Karpas-422 (cell line): ENCODE results near the gene TMEM108. TPM values are rescaled to one million over a fixed set of nuclear protein-coding genes. Genes with fewer than 3 reads are reported as not detected.

Experiments used
- DNase-seq: peaks from one replicate; pipeline ENCODE4 v3.0.0-alpha.2; 2015
- H2AFZ ChIP-seq: fragments of 200-600 bp; sonication (generic); 2 replicates; pipeline ENCODE4 v1.6.1; 2014; ENCODE audit warnings: antibody characterized with exemption, low read length, mixed read lengths
- H3K27ac ChIP-seq: fragments of 200-600 bp; sonication (generic); 2 replicates; pipeline ENCODE4 v1.5.1; 2014; ENCODE audit warnings: mild to moderate bottlenecking, low read length, moderate library complexity
- H3K27me3 ChIP-seq: fragments of 200-600 bp; sonication (generic); 2 replicates; pipeline ENCODE4 v1.6.1; 2014; ENCODE audit warnings: low read length, mixed read lengths
- H3K36me3 ChIP-seq: fragments of 200-600 bp; sonication (generic); 2 replicates; pipeline ENCODE4 v1.6.1; 2014; ENCODE audit warnings: low read length, mixed read lengths; ENCODE audit not compliant: insufficient read depth
- H3K4me1 ChIP-seq: fragments of 200-600 bp; sonication (generic); 2 replicates; pipeline ENCODE4 v1.6.1; 2014; ENCODE audit warnings: mild to moderate bottlenecking, low read length, mixed read lengths
- H3K4me2 ChIP-seq: fragments of 200-600 bp; sonication (generic); 2 replicates; pipeline ENCODE4 v1.6.1; 2014; ENCODE audit warnings: low read length, low read depth, mild to moderate bottlenecking; ENCODE audit not compliant: poor library complexity, severe bottlenecking
- H3K4me3 ChIP-seq: fragments of 200-600 bp; sonication (generic); 2 replicates; pipeline ENCODE4 v1.5.1; 2014; ENCODE audit warnings: mild to moderate bottlenecking, antibody characterized with exemption, low read length, mixed read lengths
- H3K79me2 ChIP-seq: fragments of 200-600 bp; sonication (generic); 2 replicates; pipeline ENCODE4 v1.6.1; 2014; ENCODE audit warnings: mild to moderate bottlenecking, low read length, mixed read lengths
- H3K9ac ChIP-seq: fragments of 200-600 bp; sonication (generic); 2 replicates; pipeline ENCODE4 v1.6.0; 2014; ENCODE audit warnings: low read length
- H3K9me2 ChIP-seq: fragments of 200-600 bp; sonication (generic), shearing (Covaris generic); replicated peaks from 2 replicates; pipeline ENCODE4 v1.6.0; 2014; ENCODE audit warnings: mild to moderate bottlenecking, low read length, moderate library complexity; ENCODE audit not compliant: insufficient read depth
- H3K9me3 ChIP-seq: fragments of 300-700, 200-600 bp; sonication (generic); 2 replicates; pipeline ENCODE4 v1.6.1; 2014; ENCODE audit warnings: low read length, mixed read lengths
- H4K20me1 ChIP-seq: fragments of 200-600 bp; sonication (generic); 2 replicates; pipeline ENCODE4 v1.6.1; 2014; ENCODE audit warnings: mild to moderate bottlenecking, antibody characterized with exemption, low read length, low read depth; ENCODE audit not compliant: insufficient read depth
- total RNA-seq: library from RNA; depleted of rRNA; stranded (reverse); fragments of >200 nt; shearing (Covaris generic); gene quantifications from 2 replicates; pipeline ENCODE4 v1.2.3, GENCODE V29; 2014; ENCODE audit warnings: low replicate concordance

Gene TMEM108
- total RNA-seq, 1 experiment from 2014 or later, result not detected

GRCh38 chr3:133125171-133125570 is 87.0 kb downstream of the TMEM108 start:
- no peak for DNase-seq
- Histone ChIP-seq H3K36me3 (no peaks in the 10 kb centered on the region), H3K9me3 (no peaks in the 10 kb centered on the region), H3K4me3 (no peak overlapping the region), H3K79me2 (no peaks in the 10 kb centered on the region), H3K27ac (no peak overlapping the region), H3K9ac (no peak overlapping the region), H2AFZ (no peak overlapping the region), H3K9me2 (no peaks in the 10 kb centered on the region), H3K4me1 (no peaks in the 10 kb centered on the region), H3K27me3 (no peaks in the 10 kb centered on the region), H4K20me1 (no peaks in the 10 kb centered on the region), H3K4me2 (no peak overlapping the region)

GRCh38 chr3:133125802-133126201 is 87.6 kb downstream of the TMEM108 start:
- H2AFZ ChIP-seq, result no peak overlapping the region
- no peak overlapping the region for H3K27ac ChIP-seq
- DNase-seq, result no peak
- no peaks in the 10 kb centered on the region for H3K36me3 ChIP-seq
- H3K9ac ChIP-seq, result no peak overlapping the region
- no peaks in the 10 kb centered on the region for H3K79me2 ChIP-seq
- H3K4me1 ChIP-seq, result no peaks in the 10 kb centered on the region
- H4K20me1 ChIP-seq, result no peaks in the 10 kb centered on the region
- H3K4me3 ChIP-seq, result no peak overlapping the region
- no peaks in the 10 kb centered on the region for H3K9me3 ChIP-seq
- H3K9me2 ChIP-seq, result no peaks in the 10 kb centered on the region
- H3K27me3 ChIP-seq, result no peaks in the 10 kb centered on the region
- H3K4me2 ChIP-seq, result no peak overlapping the region

GRCh38 chr3:133127381-133127780 is 89.2 kb downstream of the TMEM108 start:
- Histone ChIP-seq H4K20me1 (no peaks in the 10 kb centered on the region), H3K27ac (no peak overlapping the region), H3K4me1 (no peaks in the 10 kb centered on the region), H3K79me2 (no peaks in the 10 kb centered on the region), H3K27me3 (no peaks in the 10 kb centered on the region), H3K4me3 (no peak overlapping the region), H3K9ac (no peak overlapping the region), H3K36me3 (no peaks in the 10 kb centered on the region), H3K9me2 (no peaks in the 10 kb centered on the region), H2AFZ (no peak overlapping the region), H3K9me3 (no peaks in the 10 kb centered on the region), H3K4me2 (no peak overlapping the region)
- DNase-seq, result no peak

GRCh38 chr3:133130168-133130567 is 92.0 kb downstream of the TMEM108 start:
- Histone ChIP-seq H2AFZ (no peak overlapping the region), H3K9me3 (no peaks in the 10 kb centered on the region), H3K9ac (no peak overlapping the region), H3K27ac (no peak overlapping the region), H3K27me3 (no peaks in the 10 kb centered on the region), H3K79me2 (no peaks in the 10 kb centered on the region), H3K4me2 (no peak overlapping the region), H3K36me3 (no peaks in the 10 kb centered on the region), H3K9me2 (no peaks in the 10 kb centered on the region), H4K20me1 (no peaks in the 10 kb centered on the region), H3K4me1 (no peaks in the 10 kb centered on the region), H3K4me3 (no peak overlapping the region)
- no peak for DNase-seq

- Histone ChIP-seq H3K27ac (no peak overlapping the region), H3K79me2 (no peaks in the 10 kb centered on the region), H2AFZ (no peak overlapping the region), H3K27me3 (no peaks in the 10 kb centered on the region), H4K20me1 (no peaks in the 10 kb centered on the region), H3K9me2 (no peaks in the 10 kb centered on the region), H3K4me3 (no peak overlapping the region), H3K36me3 (no peaks in the 10 kb centered on the region), H3K9ac (no peak overlapping the region), H3K4me2 (no peak overlapping the region), H3K4me1 (no peaks in the 10 kb centered on the region), H3K9me3 (no peaks in the 10 kb centered on the region)
- no peak for DNase-seq
Measured at GRCh38 chr3:133135306-133135705, 97.1 kb downstream of the TMEM108 start.

- Histone ChIP-seq H4K20me1 (no peaks in the 10 kb centered on the region), H3K9ac (no peak overlapping the region), H3K9me3 (no peaks in the 10 kb centered on the region), H3K79me2 (no peaks in the 10 kb centered on the region), H3K9me2 (no peaks in the 10 kb centered on the region), H3K36me3 (no peaks in the 10 kb centered on the region), H3K27me3 (no peaks in the 10 kb centered on the region), H3K4me3 (no peak overlapping the region), H3K4me2 (no peak overlapping the region), H2AFZ (no peak overlapping the region), H3K4me1 (no peaks in the 10 kb centered on the region), H3K27ac (no peak overlapping the region)
- no peak for DNase-seq
Measured at GRCh38 chr3:133136114-133137041, 98.2 kb downstream of the TMEM108 start.

- no peaks in the 10 kb centered on the region for H3K9me2 ChIP-seq
- H3K27ac ChIP-seq, result no peak overlapping the region
- no peaks in the 10 kb centered on the region for H3K36me3 ChIP-seq
- H3K4me3 ChIP-seq, result no peak overlapping the region
- no peak overlapping the region for H3K9ac ChIP-seq
- H3K4me1 ChIP-seq, result no peaks in the 10 kb centered on the region
- DNase-seq, result no peak
- H3K27me3 ChIP-seq, result no peaks in the 10 kb centered on the region
- no peak overlapping the region for H3K4me2 ChIP-seq
- H4K20me1 ChIP-seq, result no peaks in the 10 kb centered on the region
- no peaks in the 10 kb centered on the region for H3K9me3 ChIP-seq
- no peaks in the 10 kb centered on the region for H3K79me2 ChIP-seq
- H2AFZ ChIP-seq, result no peak overlapping the region
Measured at GRCh38 chr3:133137042-133137996, 99.1 kb downstream of the TMEM108 start.

- Histone ChIP-seq H4K20me1 (no peaks in the 10 kb centered on the region), H3K27me3 (no peaks in the 10 kb centered on the region), H3K79me2 (no peaks in the 10 kb centered on the region), H3K4me1 (no peaks in the 10 kb centered on the region), H3K4me2 (no peak overlapping the region), H3K9me3 (no peaks in the 10 kb centered on the region), H3K4me3 (no peak overlapping the region), H3K27ac (no peak overlapping the region), H2AFZ (no peak overlapping the region), H3K9ac (no peak overlapping the region), H3K9me2 (no peaks in the 10 kb centered on the region), H3K36me3 (no peaks in the 10 kb centered on the region)
- no peak for DNase-seq
Measured at GRCh38 chr3:133138017-133138416, 99.8 kb downstream of the TMEM108 start.
